Lower leg skin (tissue), 3 donors: ENCODE results near the gene EIF6.

Source experiments
- CTCF ChIP-seq, 3 donors: fragments of 450-650 bp; IDR thresholded peaks; one replicate each; pipeline ENCODE4 v1.5.1; 2016; ENCODE audit warnings: antibody characterized with exemption in 3 of 3, mild to moderate bottlenecking in 3 of 3, moderate library complexity in 2 of 3
- POLR2A ChIP-seq, 2 donors: fragments of 450-650 bp; IDR thresholded peaks; one replicate each; pipeline ENCODE4 v1.6.1; 2016 to 2017; ENCODE audit warnings: antibody characterized with exemption in 2 of 2, mild to moderate bottlenecking in 1 of 2, moderate library complexity in 1 of 2

- TF ChIP-seq CTCF (IDR thresholded peaks at IDR 0.05): peak in 1 of 3 donors; percentile 80
- no peak for TF ChIP-seq POLR2A (IDR thresholded peaks at IDR 0.05)
Observed at GRCh38 chr20:35303735-35304491, 19.3 kb upstream of the EIF6 start.
